Measurements from ENCODE around the gene CD6.

Gene CD6

DNA sequence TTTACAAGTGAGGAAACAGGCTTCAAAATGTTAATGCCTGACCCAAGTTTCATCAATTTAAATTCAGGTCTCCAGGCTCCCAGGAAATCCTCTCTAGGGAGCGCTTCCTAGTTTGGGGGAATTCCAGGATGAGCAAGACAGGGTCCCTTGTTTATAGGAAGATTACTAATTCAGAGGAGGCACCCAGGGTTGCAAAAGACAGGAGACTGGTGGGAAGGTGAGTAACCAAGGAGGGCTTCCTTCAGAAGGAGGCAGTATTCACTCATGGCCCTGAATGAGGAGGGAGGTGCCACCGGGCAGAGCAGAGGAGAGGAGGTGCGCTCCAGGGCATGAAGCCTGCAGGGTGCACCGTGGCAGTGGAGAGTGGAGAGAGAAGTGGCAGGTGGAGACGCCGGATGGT lies 45.6 kb upstream of the CD6 start:
- Histone ChIP-seq H3K27ac (ENCODE audit: extremely low read depth, low read depth, low read length) (no peak overlapping the region), H3K4me1 (ENCODE audit: control insufficient read depth, insufficient read depth, low read length) (no peaks in the 10 kb centered on the region), H3K36me3 (ENCODE audit: control insufficient read depth in 2 of 2, insufficient read depth in 1 of 2, low read length in 2 of 2) (peaks cover 0 to 72% of the 10 kb centered on the region in 2 experiments; a peak in 1 of 3 replicates), H3K4me3 (ENCODE audit: low read depth, low read length) (no peak overlapping the region), H3K9me3 (ENCODE audit: control insufficient read depth, insufficient read depth, low read depth, low read length) (no peaks in the 10 kb centered on the region)
- no peak for TF ChIP-seq ZNF23 (tag by site-specific recombination; IDR thresholded peaks at IDR 0.05; ENCODE audit: borderline replicate concordance)
- TF ChIP-seq REPIN1 (tag by site-specific recombination; IDR thresholded peaks at IDR 0.05; ENCODE audit: low read depth) = no peak
- TF ChIP-seq, protein P1, sequence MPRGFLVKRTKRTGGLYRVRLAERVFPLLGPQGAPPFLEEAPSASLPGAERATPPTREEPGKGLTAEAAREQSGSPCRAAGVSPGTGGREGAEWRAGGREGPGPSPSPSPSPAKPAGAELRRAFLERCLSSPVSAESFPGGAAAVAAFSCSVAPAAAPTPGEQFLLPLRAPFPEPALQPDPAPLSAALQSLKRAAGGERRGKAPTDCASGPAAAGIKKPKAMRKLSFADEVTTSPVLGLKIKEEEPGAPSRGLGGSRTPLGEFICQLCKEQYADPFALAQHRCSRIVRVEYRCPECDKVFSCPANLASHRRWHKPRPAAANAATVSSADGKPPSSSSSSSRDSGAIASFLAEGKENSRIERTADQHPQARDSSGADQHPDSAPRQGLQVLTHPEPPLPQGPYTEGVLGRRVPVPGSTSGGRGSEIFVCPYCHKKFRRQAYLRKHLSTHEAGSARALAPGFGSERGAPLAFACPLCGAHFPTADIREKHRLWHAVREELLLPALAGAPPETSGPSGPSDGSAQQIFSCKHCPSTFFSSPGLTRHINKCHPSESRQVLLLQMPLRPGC (tag by site-specific recombination; IDR thresholded peaks at IDR 0.05) = no peak
- TF ChIP-seq SP7 (tag by site-specific recombination; IDR thresholded peaks at IDR 0.05) = no peak
- no peak for TF ChIP-seq ZNF585B (tag by site-specific recombination; IDR thresholded peaks at IDR 0.05)
- no peak for TF ChIP-seq ZNF658 (tag by site-specific recombination; IDR thresholded peaks at IDR 0.05)
- no peak for TF ChIP-seq GLI4 (tag by site-specific recombination; IDR thresholded peaks at IDR 0.05)
- TF ChIP-seq, protein P2, sequence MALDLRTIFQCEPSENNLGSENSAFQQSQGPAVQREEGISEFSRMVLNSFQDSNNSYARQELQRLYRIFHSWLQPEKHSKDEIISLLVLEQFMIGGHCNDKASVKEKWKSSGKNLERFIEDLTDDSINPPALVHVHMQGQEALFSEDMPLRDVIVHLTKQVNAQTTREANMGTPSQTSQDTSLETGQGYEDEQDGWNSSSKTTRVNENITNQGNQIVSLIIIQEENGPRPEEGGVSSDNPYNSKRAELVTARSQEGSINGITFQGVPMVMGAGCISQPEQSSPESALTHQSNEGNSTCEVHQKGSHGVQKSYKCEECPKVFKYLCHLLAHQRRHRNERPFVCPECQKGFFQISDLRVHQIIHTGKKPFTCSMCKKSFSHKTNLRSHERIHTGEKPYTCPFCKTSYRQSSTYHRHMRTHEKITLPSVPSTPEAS (tag by site-specific recombination; IDR thresholded peaks at IDR 0.05) = no peak
- no peak for TF ChIP-seq KLF7 (tag by site-specific recombination; IDR thresholded peaks at IDR 0.05; ENCODE audit: borderline replicate concordance)
- TF ChIP-seq, protein P3, sequence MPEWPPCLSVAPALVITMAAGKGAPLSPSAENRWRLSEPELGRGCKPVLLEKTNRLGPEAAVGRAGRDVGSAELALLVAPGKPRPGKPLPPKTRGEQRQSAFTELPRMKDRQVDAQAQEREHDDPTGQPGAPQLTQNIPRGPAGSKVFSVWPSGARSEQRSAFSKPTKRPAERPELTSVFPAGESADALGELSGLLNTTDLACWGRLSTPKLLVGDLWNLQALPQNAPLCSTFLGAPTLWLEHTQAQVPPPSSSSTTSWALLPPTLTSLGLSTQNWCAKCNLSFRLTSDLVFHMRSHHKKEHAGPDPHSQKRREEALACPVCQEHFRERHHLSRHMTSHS (tag by site-specific recombination; IDR thresholded peaks at IDR 0.05) = no peak
- ChIA-PET CTCF (no interaction called here), POLR2A (interaction anchor here (0.7 to 1.6 kb wide), 4 partner anchors 11 to 20 kb away, joined by 3 to 7 read pairs (median 5); partner anchors contain the start of genes PRPF19 and TMEM109)

DNA sequence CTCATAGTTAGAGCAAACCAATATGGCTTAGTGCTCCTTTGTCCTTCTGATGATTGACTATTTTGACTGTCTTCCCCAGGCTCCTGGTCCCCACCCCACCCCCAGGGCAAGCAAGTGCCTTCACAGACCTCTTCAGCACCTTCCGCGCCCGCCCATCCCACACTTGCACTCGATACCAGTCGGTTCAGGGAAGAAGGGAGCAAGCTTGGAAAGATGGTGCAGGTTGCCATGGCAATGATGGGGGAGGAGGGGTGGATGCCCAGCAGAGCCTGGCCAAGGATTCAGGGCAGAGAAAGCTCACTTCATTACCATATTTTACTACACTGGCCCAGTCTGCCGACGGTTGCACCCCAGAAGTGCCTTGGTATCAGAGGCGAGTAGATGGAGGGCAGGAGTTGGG lies 45.0 kb upstream of the CD6 start:
- Histone ChIP-seq H3K27ac (ENCODE audit: extremely low read depth, low read depth, low read length) (no peak overlapping the region), H3K4me3 (ENCODE audit: low read depth, low read length) (no peak overlapping the region), H3K4me1 (ENCODE audit: control insufficient read depth, insufficient read depth, low read length) (no peaks in the 10 kb centered on the region), H3K9me3 (ENCODE audit: control insufficient read depth, insufficient read depth, low read depth, low read length) (no peaks in the 10 kb centered on the region), H3K36me3 (ENCODE audit: control insufficient read depth in 2 of 2, insufficient read depth in 1 of 2, low read length in 2 of 2) (peaks cover 0 to 72% of the 10 kb centered on the region in 2 experiments; a peak in 1 of 3 replicates)
- TF ChIP-seq ZNF776 (tag by site-specific recombination; IDR thresholded peaks at IDR 0.05; ENCODE audit: borderline replicate concordance) (no peak), ZNF341 (tag by site-specific recombination; IDR thresholded peaks at IDR 0.05; ENCODE audit: low read depth) (peak; percentile 61)
- ChIA-PET POLR2A (interaction anchor here (1.2 to 1.6 kb wide), 3 partner anchors 12 to 21 kb away, joined by 3 to 7 read pairs (median 5); partner anchors contain the start of genes PRPF19 and TMEM109), CTCF (interaction anchor here (0.5 to 1.0 kb wide), 2 partner anchors 39 to 110 kb away, joined by 3 read pairs; no protein-coding TSS in a partner anchor)

DNA sequence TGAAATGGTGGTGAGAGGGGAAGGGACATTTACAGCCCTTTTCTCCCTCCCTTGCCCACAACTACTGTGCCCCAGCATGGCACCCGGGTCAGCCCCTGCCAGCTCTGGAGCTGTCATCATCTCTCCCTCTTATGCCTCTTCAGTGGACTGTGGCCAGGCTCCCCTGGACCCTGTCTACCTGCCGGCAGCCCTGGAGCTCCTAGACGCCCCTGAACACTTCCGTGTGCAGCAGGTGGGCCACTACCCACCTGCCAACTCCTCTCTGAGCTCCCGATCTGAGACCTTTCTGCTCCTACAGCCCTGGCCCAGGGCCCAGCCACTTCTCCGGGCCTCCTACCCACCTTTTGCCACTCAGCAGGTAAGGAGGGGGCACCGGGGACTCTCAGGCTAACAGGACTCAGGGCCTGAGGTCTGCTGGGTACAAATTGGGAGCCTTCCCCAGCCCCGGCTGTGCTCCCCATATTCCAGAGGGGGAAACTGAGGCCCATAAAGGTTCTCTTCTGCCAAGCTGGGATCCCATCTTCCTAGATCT lies 44.4 kb upstream of the CD6 start:
- Histone ChIP-seq H3K4me3 (ENCODE audit: low read depth, low read length) (no peak overlapping the region), H3K9me3 (ENCODE audit: control insufficient read depth, insufficient read depth, low read depth, low read length) (no peaks in the 10 kb centered on the region), H3K27ac (ENCODE audit: extremely low read depth, low read depth, low read length) (no peak overlapping the region), H3K4me1 (ENCODE audit: control insufficient read depth, insufficient read depth, low read length) (no peaks in the 10 kb centered on the region), H3K36me3 (ENCODE audit: control insufficient read depth in 2 of 2, insufficient read depth in 1 of 2, low read length in 2 of 2) (peaks cover 0 to 72% of the 10 kb centered on the region in 2 experiments; a peak in 1 of 3 replicates)
- CTCF ChIA-PET = interaction anchor here (0.5 to 1.0 kb wide), 3 partner anchors 28 to 111 kb away, joined by 3 read pairs; no protein-coding TSS in a partner anchor
- POLR2A ChIA-PET = interaction anchor here (1.2 to 1.6 kb wide), 3 partner anchors 12 to 21 kb away, joined by 3 to 7 read pairs (median 5); partner anchors contain the start of genes PRPF19 and TMEM109
- TF ChIP-seq, protein P2 (tag by site-specific recombination; IDR thresholded peaks at IDR 0.05) = no peak
- TF ChIP-seq, protein P4, sequence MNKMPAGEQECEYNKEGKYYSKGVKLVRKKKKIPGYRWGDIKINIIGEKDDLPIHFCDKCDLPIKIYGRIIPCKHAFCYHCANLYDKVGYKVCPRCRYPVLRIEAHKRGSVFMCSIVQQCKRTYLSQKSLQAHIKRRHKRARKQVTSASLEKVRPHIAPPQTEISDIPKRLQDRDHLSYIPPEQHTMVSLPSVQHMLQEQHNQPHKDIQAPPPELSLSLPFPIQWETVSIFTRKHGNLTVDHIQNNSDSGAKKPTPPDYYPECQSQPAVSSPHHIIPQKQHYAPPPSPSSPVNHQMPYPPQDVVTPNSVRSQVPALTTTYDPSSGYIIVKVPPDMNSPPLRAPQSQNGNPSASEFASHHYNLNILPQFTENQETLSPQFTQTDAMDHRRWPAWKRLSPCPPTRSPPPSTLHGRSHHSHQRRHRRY (tag by site-specific recombination; IDR thresholded peaks at IDR 0.05) = no peak
- no peak for TF ChIP-seq GLIS2 (tag by site-specific recombination; IDR thresholded peaks at IDR 0.05)
- TF ChIP-seq ZNF600 (tag by site-specific recombination; IDR thresholded peaks at IDR 0.05) = no peak
- no peak for TF ChIP-seq SETDB1 (IDR thresholded peaks at IDR 0.05; ENCODE audit: insufficient read length, low read length)
- TF ChIP-seq, protein P5, sequence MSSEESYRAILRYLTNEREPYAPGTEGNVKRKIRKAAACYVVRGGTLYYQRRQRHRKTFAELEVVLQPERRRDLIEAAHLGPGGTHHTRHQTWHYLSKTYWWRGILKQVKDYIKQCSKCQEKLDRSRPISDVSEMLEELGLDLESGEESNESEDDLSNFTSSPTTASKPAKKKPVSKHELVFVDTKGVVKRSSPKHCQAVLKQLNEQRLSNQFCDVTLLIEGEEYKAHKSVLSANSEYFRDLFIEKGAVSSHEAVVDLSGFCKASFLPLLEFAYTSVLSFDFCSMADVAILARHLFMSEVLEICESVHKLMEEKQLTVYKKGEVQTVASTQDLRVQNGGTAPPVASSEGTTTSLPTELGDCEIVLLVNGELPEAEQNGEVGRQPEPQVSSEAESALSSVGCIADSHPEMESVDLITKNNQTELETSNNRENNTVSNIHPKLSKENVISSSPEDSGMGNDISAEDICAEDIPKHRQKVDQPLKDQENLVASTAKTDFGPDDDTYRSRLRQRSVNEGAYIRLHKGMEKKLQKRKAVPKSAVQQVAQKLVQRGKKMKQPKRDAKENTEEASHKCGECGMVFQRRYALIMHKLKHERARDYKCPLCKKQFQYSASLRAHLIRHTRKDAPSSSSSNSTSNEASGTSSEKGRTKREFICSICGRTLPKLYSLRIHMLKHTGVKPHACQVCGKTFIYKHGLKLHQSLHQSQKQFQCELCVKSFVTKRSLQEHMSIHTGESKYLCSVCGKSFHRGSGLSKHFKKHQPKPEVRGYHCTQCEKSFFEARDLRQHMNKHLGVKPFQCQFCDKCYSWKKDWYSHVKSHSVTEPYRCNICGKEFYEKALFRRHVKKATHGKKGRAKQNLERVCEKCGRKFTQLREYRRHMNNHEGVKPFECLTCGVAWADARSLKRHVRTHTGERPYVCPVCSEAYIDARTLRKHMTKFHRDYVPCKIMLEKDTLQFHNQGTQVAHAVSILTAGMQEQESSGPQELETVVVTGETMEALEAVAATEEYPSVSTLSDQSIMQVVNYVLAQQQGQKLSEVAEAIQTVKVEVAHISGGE (tag by site-specific recombination; conservative IDR thresholded peaks at IDR 0.05; ENCODE audit: low read depth) = no peak
- TF ChIP-seq ZNF624 (tag by site-specific recombination; IDR thresholded peaks at IDR 0.05) = no peak
- TF ChIP-seq YY2 (tag by site-specific recombination; IDR thresholded peaks at IDR 0.05) = no peak
- TF ChIP-seq ZNF571 (tag by site-specific recombination; IDR thresholded peaks at IDR 0.05) = no peak
- no peak for TF ChIP-seq ZNF623 (tag by site-specific recombination; IDR thresholded peaks at IDR 0.05)

Measured in HEK293 (cell line).